ENCODE results near the gene IQGAP3.

IQGAP3 gene

GRCh38 chr1:156495401-156496140 is 76.8 kb downstream of the IQGAP3 start:
- peak overlapping the region in 4 of 5 donors; percentile 0 to 63 (median 51) for H3K9ac ChIP-seq (ENCODE audit: low read length in 5 of 5)
- H3K27me3 ChIP-seq (ENCODE audit: control insufficient read depth in 5 of 5, insufficient read depth in 4 of 5, low read length in 5 of 5): no peaks in the 10 kb centered on the region
- H3K27ac ChIP-seq (ENCODE audit: low read depth, low read length): peak overlapping the region; percentile 92
- peak overlapping the region in 4 of 5 donors; percentile 50 to 94 (median 74) for H3K4me3 ChIP-seq (ENCODE audit: low read depth in 1 of 5, low read length in 5 of 5)
- peaks cover 61 to 91% (median 91%) of the 10 kb centered on the region in 5 donors for H3K4me1 ChIP-seq (ENCODE audit: control insufficient read depth in 5 of 5, insufficient read depth in 5 of 5, low read length in 5 of 5)
- H3K36me3 ChIP-seq (ENCODE audit: control insufficient read depth in 5 of 5, insufficient read depth in 5 of 5, low read length in 5 of 5): peaks cover 0 to 5% (median 0%) of the 10 kb centered on the region in 5 donors
- no peaks in the 10 kb centered on the region for H3K9me3 ChIP-seq (ENCODE audit: control insufficient read depth in 5 of 5, low read length in 5 of 5)

DNA sequence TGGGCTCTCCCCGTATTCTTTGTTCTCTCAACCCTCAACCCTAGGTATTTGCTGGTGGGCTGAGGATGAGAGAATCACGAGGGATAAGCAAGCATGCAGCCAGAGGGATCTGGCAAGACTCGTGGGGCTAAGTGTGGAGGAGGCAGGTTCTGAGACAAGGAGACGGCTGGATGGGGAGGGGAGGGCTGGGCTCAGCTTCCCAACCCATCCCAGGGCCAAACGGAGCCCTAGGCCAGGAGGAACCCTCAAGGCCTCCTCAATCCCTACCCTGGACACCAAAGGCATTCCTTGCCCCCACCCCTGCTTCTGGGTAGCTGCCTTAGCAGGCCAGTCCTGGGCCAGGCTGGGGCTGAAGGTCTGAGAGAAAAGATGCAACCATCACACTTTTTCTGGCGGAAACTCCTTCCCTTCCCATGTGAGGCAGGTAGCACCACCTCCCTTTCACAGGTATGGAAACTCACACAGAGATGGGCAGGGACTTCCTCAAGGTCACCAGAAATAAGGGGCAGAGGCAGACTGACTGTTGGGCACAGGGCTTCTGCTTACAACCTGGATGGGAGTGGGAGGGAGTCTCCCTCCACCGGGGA is 78.0 kb downstream of the IQGAP3 start:
- Histone ChIP-seq H3K27me3 (ENCODE audit: control insufficient read depth in 5 of 5, insufficient read depth in 4 of 5, low read length in 5 of 5) (no peaks in the 10 kb centered on the region), H3K27ac (ENCODE audit: low read depth, low read length) (no peak overlapping the region), H3K36me3 (ENCODE audit: control insufficient read depth in 5 of 5, insufficient read depth in 5 of 5, low read length in 5 of 5) (peaks cover 0 to 5% (median 0%) of the 10 kb centered on the region in 5 donors), H3K9me3 (ENCODE audit: control insufficient read depth in 5 of 5, low read length in 5 of 5) (no peaks in the 10 kb centered on the region), H3K9ac (ENCODE audit: low read length in 5 of 5) (peak overlapping the region in 2 of 5 donors; percentile 36 to 49), H3K4me1 (ENCODE audit: control insufficient read depth in 5 of 5, insufficient read depth in 5 of 5, low read length in 5 of 5) (peaks cover 69 to 100% (median 100%) of the 10 kb centered on the region in 5 donors), H3K4me3 (ENCODE audit: low read depth in 1 of 5, low read length in 5 of 5) (peak overlapping the region in 1 of 5 donors; percentile 14)

DNA sequence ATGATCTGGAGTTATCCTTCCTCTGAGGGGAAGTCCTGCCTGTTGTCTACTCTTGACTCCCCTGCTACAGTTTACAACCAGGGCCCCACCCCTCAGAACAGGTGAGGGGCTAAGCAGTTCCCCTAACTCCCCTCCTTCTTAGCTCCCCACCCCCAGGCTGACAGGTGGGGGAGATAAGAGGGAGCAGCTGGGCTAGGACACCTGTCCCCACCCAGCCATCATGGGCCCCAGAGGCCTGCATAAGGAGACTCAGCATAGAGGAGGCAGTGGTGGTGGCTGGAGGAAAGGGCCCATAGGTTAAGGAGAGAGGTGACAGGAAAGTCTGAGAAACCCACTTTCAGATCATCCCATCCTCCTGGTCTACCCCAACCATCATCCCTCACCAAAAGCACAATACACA is 78.6 kb downstream of the IQGAP3 start:
- H3K27ac ChIP-seq (ENCODE audit: low read depth, low read length): peak overlapping the region; percentile 72
- peak overlapping the region in 3 of 5 donors; percentile 15 to 42 (median 37) for H3K4me3 ChIP-seq (ENCODE audit: low read depth in 1 of 5, low read length in 5 of 5)
- peaks cover 0 to 5% (median 2%) of the 10 kb centered on the region in 5 donors for H3K36me3 ChIP-seq (ENCODE audit: control insufficient read depth in 5 of 5, insufficient read depth in 5 of 5, low read length in 5 of 5)
- no peaks in the 10 kb centered on the region for H3K9me3 ChIP-seq (ENCODE audit: control insufficient read depth in 5 of 5, low read length in 5 of 5)
- H3K4me1 ChIP-seq (ENCODE audit: control insufficient read depth in 5 of 5, insufficient read depth in 5 of 5, low read length in 5 of 5): peaks cover 68 to 100% (median 100%) of the 10 kb centered on the region in 5 donors
- no peaks in the 10 kb centered on the region for H3K27me3 ChIP-seq (ENCODE audit: control insufficient read depth in 5 of 5, insufficient read depth in 4 of 5, low read length in 5 of 5)
- peak overlapping the region in 2 of 5 donors; percentile 1 to 47 for H3K9ac ChIP-seq (ENCODE audit: low read length in 5 of 5)

GRCh38 chr1:156493154-156493631 is 79.2 kb downstream of the IQGAP3 start:
- peak overlapping the region; percentile 15 to 42 (median 27) for H3K4me3 ChIP-seq (ENCODE audit: low read depth in 1 of 5, low read length in 5 of 5)

GRCh38 chr1:156492591-156493080 is 79.7 kb downstream of the IQGAP3 start:
- peaks cover 62 to 97% (median 95%) of the 10 kb centered on the region in 5 donors for H3K4me1 ChIP-seq (ENCODE audit: control insufficient read depth in 5 of 5, insufficient read depth in 5 of 5, low read length in 5 of 5)
- H3K27me3 ChIP-seq (ENCODE audit: control insufficient read depth in 5 of 5, insufficient read depth in 4 of 5, low read length in 5 of 5): no peaks in the 10 kb centered on the region
- H3K4me3 ChIP-seq (ENCODE audit: low read depth in 1 of 5, low read length in 5 of 5): peak overlapping the region; percentile 16 to 42 (median 27)
- peak overlapping the region in 3 of 5 donors; percentile 1 to 66 (median 59) for H3K9ac ChIP-seq (ENCODE audit: low read length in 5 of 5)
- H3K36me3 ChIP-seq (ENCODE audit: control insufficient read depth in 5 of 5, insufficient read depth in 5 of 5, low read length in 5 of 5): peaks cover 0 to 5% (median 4%) of the 10 kb centered on the region in 5 donors
- peak overlapping the region; percentile 72 for H3K27ac ChIP-seq (ENCODE audit: low read depth, low read length)
- H3K9me3 ChIP-seq (ENCODE audit: control insufficient read depth in 5 of 5, low read length in 5 of 5): no peaks in the 10 kb centered on the region

More at GRCh38 chr1:156493154-156493631, 79.2 kb downstream of the IQGAP3 start:
- H3K4me1 ChIP-seq (ENCODE audit: control insufficient read depth in 5 of 5, insufficient read depth in 5 of 5, low read length in 5 of 5): peaks cover 64 to 100% (median 99%) of the 10 kb centered on the region in 5 donors
- H3K9me3 ChIP-seq (ENCODE audit: control insufficient read depth in 5 of 5, low read length in 5 of 5): no peaks in the 10 kb centered on the region
- H3K9ac ChIP-seq (ENCODE audit: low read length in 5 of 5): peak overlapping the region in 4 of 5 donors; percentile 1 to 66 (median 53)
- no peaks in the 10 kb centered on the region for H3K27me3 ChIP-seq (ENCODE audit: control insufficient read depth in 5 of 5, insufficient read depth in 4 of 5, low read length in 5 of 5)
- peaks cover 0 to 5% (median 4%) of the 10 kb centered on the region in 5 donors for H3K36me3 ChIP-seq (ENCODE audit: control insufficient read depth in 5 of 5, insufficient read depth in 5 of 5, low read length in 5 of 5)
- H3K27ac ChIP-seq (ENCODE audit: low read depth, low read length): peak overlapping the region; percentile 72

- Histone ChIP-seq H3K36me3 (ENCODE audit: control insufficient read depth in 5 of 5, insufficient read depth in 5 of 5, low read length in 5 of 5) (peaks cover 0 to 5% (median 4%) of the 10 kb centered on the region in 5 donors), H3K27me3 (ENCODE audit: control insufficient read depth in 5 of 5, insufficient read depth in 4 of 5, low read length in 5 of 5) (no peaks in the 10 kb centered on the region), H3K9ac (ENCODE audit: low read length in 5 of 5) (no peak overlapping the region), H3K27ac (ENCODE audit: low read depth, low read length) (peak overlapping the region; percentile 72), H3K9me3 (ENCODE audit: control insufficient read depth in 5 of 5, low read length in 5 of 5) (no peaks in the 10 kb centered on the region), H3K4me1 (ENCODE audit: control insufficient read depth in 5 of 5, insufficient read depth in 5 of 5, low read length in 5 of 5) (peaks cover 58 to 92% (median 90%) of the 10 kb centered on the region in 5 donors), H3K4me3 (ENCODE audit: low read depth in 1 of 5, low read length in 5 of 5) (peak overlapping the region in 2 of 5 donors; percentile 7 to 42)
Measured at GRCh38 chr1:156492013-156492590, 80.3 kb downstream of the IQGAP3 start.

- H3K36me3 ChIP-seq (ENCODE audit: control insufficient read depth in 5 of 5, insufficient read depth in 5 of 5, low read length in 5 of 5): peaks cover 0 to 5% (median 4%) of the 10 kb centered on the region in 5 donors
- no peaks in the 10 kb centered on the region for H3K27me3 ChIP-seq (ENCODE audit: control insufficient read depth in 5 of 5, insufficient read depth in 4 of 5, low read length in 5 of 5)
- peaks cover 50 to 85% (median 82%) of the 10 kb centered on the region in 5 donors for H3K4me1 ChIP-seq (ENCODE audit: control insufficient read depth in 5 of 5, insufficient read depth in 5 of 5, low read length in 5 of 5)
- peak overlapping the region; percentile 14 to 57 (median 41) for H3K9ac ChIP-seq (ENCODE audit: low read length in 5 of 5)
- H3K9me3 ChIP-seq (ENCODE audit: control insufficient read depth in 5 of 5, low read length in 5 of 5): no peaks in the 10 kb centered on the region
- peak overlapping the region; percentile 0 to 37 (median 27) for H3K4me3 ChIP-seq (ENCODE audit: low read depth in 1 of 5, low read length in 5 of 5)
- peak overlapping the region; percentile 72 for H3K27ac ChIP-seq (ENCODE audit: low read depth, low read length)
Measured at GRCh38 chr1:156491151-156491949, 81.0 kb downstream of the IQGAP3 start.

- peak overlapping the region in 4 of 5 donors; percentile 14 to 57 (median 44) for H3K9ac ChIP-seq (ENCODE audit: low read length in 5 of 5)
Measured at GRCh38 chr1:156490401-156491032, 81.8 kb downstream of the IQGAP3 start.

GRCh38 chr1:156489935-156490293 is 82.5 kb downstream of the IQGAP3 start:
- peaks cover 0 to 7% (median 4%) of the 10 kb centered on the region in 5 donors for H3K36me3 ChIP-seq (ENCODE audit: control insufficient read depth in 5 of 5, insufficient read depth in 5 of 5, low read length in 5 of 5)
- peak overlapping the region in 4 of 5 donors; percentile 1 to 31 (median 10) for H3K4me3 ChIP-seq (ENCODE audit: low read depth in 1 of 5, low read length in 5 of 5)
- H3K9me3 ChIP-seq (ENCODE audit: control insufficient read depth in 5 of 5, low read length in 5 of 5): no peaks in the 10 kb centered on the region
- no peaks in the 10 kb centered on the region for H3K27me3 ChIP-seq (ENCODE audit: control insufficient read depth in 5 of 5, insufficient read depth in 4 of 5, low read length in 5 of 5)
- H3K9ac ChIP-seq (ENCODE audit: low read length in 5 of 5): peak overlapping the region; percentile 16 to 63 (median 56)
- peaks cover 46 to 73% (median 72%) of the 10 kb centered on the region in 5 donors for H3K4me1 ChIP-seq (ENCODE audit: control insufficient read depth in 5 of 5, insufficient read depth in 5 of 5, low read length in 5 of 5)
- peak overlapping the region; percentile 72 for H3K27ac ChIP-seq (ENCODE audit: low read depth, low read length)

More at GRCh38 chr1:156490401-156491032, 81.8 kb downstream of the IQGAP3 start:
- peak overlapping the region; percentile 1 to 37 (median 27) for H3K4me3 ChIP-seq (ENCODE audit: low read depth in 1 of 5, low read length in 5 of 5)
- H3K27me3 ChIP-seq (ENCODE audit: control insufficient read depth in 5 of 5, insufficient read depth in 4 of 5, low read length in 5 of 5): no peaks in the 10 kb centered on the region
- H3K36me3 ChIP-seq (ENCODE audit: control insufficient read depth in 5 of 5, insufficient read depth in 5 of 5, low read length in 5 of 5): peaks cover 0 to 7% (median 4%) of the 10 kb centered on the region in 5 donors
- no peaks in the 10 kb centered on the region for H3K9me3 ChIP-seq (ENCODE audit: control insufficient read depth in 5 of 5, low read length in 5 of 5)
- H3K4me1 ChIP-seq (ENCODE audit: control insufficient read depth in 5 of 5, insufficient read depth in 5 of 5, low read length in 5 of 5): peaks cover 46 to 76% (median 74%) of the 10 kb centered on the region in 5 donors
- H3K27ac ChIP-seq (ENCODE audit: low read depth, low read length): peak overlapping the region; percentile 72
